Activated T-helper 1 cell treated with Interleukin-2 at 50 U/mL for 16 hours (primary cell): ENCODE results near the gene KCNQ2.

Source experiments
- DNase-seq: peaks from one replicate; pipeline ENCODE4 v3.0.0-alpha.2; 2020; ENCODE audit warnings: low read depth

KCNQ2 gene

DNA sequence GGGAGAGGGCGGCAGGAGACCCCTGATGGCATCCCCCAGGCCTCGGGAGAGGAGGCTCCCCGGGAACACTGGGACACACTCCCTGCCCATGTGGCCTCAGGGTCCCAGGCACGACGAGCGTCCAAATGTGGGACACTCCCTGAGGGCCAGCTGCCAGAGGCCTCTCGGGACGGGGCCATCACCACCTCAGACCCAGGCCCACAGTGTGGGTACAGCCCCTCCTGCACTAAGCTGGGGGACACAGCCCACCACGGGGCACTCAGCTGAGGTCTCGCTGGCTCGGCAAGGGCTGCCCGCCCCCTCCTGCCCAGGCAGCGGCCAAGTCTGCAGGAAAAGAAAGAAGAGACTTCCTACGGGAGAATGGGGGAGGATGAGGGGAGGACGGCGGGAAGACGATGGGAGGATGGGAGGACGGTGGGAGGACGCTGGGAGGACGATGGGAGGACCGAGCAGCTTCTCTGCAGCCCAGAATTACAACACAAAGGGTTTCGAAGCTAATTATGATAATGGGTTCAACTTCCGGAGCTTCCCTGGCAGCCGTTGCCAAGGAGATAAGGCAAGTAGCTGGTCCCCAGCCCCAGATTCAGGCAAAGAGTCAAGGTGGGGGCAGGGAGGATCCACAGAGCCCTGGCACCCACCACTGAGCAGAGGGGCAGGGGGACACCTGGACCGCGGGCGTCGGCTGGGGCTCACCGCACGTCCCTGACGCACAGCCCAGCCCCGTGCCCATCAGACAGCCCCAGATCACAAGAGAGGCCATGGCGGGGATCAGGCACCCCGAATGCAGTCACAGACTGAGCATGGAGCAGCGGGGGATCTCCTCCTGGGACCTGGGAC is 17.5 kb downstream of the KCNQ2 start:
- DNase-seq, result no peak

DNA sequence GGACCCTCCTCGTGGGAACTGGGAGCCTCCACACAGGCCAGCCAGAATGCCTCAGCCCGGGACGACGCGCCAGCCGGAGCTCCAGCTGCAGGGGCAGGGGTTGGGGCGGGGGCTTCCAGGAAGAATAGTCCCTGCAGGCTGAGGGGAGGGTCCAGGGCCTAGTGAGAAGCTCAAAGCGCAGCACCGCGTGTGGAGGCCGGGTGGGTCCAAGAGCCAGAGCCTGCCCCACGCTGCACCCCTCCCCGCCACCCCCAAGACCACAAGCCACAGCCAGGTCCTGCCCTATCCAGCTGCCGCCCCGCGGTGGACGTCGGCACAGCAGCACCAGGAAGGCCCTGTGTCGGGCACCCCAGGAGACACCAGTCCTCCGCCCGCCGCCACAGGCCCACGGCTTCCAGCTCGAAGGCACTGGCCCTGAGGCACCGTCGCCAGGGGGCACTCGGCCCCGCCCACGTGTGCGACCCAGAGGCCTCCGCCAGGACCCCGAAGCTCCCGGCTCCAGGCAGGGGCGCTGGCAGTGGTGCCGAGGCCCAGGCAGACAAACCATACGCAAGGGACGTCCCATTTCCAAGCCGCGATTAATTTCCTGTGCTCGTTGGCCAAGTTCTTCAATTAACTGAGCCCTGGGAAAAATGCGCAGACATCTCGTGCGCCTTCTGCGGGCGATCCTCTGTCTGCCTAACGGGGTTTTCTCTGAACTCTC is 19.5 kb downstream of the KCNQ2 start:
- DNase-seq, result no peak

DNA sequence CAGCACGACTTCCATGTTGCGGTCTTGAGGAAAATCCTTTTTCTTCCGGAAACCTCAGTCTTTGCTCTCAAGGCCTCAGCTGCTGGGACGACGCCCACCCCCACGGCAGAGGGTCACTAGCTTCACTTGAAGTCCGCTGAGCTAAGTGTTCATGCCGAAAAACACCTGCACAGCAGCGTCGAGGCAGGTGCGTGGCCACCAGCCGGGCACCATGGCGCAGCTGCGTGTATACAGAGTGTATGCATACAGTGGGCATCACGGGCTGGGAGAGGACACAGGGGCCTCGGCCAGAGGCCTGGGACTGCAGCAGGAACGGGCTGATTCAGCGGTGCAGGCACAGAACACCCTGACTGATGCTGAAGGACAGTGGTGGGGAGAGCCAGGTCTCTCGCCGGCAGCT is 20.1 kb downstream of the KCNQ2 start:
- DNase-seq, result no peak

DNA sequence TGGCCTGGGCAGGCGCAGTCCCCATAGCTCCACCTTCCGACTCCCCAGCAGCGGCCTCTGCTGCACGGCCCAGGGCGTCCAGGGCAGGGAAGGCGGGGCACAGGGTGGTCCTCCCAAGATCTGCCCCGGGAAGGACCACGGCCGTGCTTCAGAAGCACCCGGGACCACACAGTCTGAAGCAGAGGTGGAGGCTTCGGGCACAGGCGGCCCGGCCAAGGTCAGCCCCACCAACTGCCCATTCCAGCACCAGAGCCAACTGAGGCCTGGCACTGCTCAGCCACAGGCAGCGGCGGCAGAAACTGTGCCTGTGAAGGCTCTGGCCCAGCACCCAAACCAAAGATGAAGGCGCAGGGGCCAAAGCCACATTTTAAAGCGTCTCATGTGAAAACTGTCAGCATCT is 20.6 kb downstream of the KCNQ2 start:
- no peak for DNase-seq

DNA sequence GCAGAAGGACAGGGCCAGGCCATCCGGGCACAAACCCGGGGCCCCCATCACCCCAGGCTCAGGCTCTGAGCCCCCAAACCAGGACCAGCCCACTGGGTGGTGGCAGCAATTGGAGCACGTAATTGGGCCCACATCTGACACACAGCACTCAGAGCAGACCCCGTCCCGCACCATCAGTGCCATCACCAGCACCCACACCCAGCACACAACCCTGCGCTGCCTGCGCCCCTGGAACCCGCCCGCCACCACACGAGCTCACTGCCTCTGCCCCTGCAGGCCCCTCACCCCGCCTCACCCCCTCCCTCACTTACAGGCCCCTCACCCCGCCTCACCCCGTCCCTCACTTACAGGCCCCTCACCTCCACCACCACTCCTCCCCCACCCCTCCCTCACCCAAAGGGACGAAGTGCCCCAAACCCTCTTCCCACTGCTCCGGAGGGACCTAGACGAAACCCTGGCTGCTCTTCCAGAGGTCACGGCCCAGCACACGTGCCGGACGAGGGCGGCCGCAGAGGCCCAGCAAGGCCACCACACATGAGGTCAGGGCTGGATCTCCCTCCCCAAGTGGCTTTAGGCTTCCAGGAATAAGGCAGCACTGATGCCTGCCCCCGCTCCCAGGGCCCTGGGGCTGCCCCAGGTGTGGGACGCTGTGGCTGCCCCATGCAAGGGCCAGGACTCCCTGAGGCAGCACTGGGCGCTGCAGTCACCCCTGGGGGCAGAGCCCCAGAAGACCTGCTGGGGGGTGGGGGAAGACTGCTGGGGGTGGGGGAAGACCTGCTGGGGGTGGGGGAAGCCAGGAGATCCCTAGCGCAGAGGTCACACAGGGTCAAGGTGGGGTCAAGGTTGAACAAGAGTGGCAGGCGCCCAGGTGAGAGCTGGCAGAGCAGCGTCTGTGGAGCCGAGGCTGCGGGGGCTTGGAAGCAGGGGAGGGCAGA is 22.4 kb downstream of the KCNQ2 start:
- no peak for DNase-seq

DNA sequence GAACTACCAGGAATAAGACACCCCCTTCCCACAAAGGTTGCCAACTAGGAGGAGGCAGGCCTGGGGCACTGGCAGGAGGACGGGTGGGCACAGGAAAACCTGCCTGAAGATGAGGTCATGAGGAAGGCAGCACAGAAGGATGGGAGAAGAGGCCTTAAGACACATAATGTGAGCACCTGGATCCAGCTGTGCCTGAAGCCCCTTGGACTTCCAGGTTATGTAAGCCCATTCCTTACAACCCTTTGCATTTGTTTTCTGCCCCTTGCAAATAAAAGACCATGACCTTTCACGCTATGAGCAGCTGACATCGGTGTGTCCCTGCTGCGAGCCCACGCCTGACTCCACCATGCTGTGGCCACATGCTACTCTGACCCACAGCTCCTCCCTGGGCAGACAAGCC is 23.4 kb downstream of the KCNQ2 start:
- no peak for DNase-seq

DNA sequence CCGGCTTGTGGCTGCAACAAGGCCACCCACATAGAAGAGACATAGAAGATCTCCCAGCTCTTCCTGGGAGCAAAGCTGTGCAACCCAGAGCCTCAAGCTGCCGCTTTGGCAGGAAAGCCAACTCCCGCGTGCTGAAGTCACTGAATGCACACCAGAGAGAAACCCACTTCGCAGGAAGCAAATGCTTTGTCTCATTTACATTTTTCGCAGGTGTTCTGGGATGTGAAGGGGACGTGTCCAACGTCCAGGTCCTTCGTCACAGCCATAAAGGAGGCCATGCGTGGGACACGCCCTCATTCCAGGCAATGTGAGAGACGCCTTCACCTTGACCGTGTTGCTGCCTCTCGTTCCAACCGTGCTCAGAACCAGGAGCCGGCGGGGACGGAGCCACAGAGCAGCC is 24.4 kb downstream of the KCNQ2 start:
- no peak for DNase-seq

DNA sequence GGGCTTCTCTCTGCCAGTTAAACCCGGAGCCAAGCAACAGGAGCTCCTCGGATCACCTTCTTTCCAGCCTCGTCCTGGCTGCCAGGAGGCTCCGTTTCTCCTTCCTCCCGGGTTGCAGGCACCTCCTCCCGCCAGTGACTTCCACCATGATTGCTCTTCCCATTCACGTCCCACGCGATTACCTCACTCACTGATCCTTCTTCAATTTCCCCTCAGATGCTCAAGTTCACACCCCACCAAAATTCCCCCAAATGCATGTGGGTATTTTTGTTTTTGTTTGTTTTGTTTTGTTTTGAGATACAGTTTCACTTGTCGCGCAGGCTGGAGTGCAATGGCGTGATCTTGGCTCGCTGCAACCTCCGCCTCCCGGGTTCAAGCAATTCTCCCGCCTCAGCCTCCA is 25.1 kb downstream of the KCNQ2 start:
- DNase-seq, result no peak

DNA sequence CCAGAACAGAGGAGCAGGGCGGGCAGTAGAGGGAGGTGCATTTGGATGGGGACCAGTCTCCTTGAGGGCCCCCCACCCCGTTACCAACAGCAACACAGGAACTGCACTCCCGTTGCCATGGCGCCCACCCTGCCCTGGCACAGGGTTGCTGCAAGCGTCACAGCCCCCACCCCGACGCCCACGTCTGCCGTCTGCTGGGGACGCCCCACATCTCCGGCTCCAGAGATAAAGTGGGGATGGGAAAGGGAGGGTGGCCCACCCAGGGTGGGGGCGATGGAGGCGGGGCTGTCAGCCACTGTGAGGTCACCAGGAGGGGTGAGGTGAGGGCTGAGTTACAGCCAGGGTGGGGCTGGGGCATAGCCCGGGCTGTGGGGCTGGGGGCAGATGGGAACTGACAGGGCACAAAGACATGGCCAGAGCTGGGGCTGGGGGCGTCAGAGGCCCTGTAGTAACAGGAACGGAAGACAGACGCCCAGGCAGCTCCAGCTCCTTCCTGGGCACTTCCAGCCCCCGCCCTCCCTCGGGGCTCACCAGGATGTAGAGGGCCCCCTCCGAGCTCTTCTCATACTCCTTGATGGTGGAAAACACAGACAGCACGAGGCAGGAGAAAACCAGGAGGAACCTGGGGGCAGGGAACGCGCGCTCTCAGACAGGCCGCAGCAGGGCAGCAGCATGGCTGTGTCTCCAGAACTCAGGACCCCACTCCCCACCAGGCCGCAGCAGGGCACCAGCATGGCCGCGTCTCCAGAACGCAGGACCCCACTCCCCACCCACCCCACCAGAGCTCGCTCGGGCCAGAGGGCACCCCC is 26.0 kb downstream of the KCNQ2 start:
- no peak for DNase-seq

DNA sequence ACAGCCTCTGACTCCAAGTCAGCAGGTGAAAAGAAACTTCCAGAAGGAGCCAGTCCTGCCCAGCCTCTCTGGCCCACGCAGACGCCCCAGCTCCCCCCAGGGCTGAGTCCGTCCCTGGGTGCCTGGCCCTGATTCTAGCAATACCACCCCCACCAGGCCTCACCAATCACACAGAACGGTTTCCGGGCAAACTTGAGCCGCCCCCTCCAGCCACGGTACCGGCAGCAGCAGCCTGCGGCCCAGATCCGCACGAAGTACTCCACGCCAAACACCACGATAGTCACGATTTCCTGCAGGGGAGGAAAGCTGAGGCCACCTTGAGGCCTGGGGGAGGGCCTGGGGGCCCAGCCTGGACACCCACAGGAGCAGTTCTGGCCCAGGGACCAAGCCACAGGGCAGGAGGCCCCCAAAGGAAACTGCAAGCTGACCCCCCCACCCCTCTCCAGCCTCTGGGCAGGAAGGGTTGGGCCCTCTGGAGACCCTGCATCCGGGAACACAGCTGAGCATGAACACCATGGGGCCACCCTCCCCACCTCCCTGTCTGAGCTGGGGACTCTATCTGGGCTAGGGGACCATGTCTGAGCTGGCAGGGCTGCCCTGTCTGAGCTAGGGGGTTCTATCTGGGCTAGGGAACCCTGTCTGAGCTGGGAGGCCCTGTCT is 27.2 kb downstream of the KCNQ2 start:
- DNase-seq, result no peak

DNA sequence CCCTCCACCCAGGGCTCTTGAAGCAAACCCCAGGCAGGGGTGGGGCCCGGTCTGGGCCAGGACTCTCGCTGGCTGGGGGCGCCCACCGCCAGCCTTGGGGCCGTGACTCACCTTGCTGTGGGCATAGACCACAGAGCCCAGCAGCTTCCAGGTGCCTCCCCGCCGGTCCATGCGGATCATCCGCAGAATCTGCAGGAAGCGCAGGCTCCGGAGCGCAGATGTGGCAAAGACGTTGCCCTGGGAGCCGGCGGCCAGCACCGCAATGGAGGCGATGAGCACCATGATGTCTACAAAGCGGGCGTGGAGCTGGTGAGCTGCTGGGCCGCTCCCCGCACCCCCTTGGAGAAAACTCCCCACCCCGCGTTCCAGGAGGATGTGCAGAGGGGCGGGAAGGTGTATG is 27.9 kb downstream of the KCNQ2 start:
- no peak for DNase-seq

DNA sequence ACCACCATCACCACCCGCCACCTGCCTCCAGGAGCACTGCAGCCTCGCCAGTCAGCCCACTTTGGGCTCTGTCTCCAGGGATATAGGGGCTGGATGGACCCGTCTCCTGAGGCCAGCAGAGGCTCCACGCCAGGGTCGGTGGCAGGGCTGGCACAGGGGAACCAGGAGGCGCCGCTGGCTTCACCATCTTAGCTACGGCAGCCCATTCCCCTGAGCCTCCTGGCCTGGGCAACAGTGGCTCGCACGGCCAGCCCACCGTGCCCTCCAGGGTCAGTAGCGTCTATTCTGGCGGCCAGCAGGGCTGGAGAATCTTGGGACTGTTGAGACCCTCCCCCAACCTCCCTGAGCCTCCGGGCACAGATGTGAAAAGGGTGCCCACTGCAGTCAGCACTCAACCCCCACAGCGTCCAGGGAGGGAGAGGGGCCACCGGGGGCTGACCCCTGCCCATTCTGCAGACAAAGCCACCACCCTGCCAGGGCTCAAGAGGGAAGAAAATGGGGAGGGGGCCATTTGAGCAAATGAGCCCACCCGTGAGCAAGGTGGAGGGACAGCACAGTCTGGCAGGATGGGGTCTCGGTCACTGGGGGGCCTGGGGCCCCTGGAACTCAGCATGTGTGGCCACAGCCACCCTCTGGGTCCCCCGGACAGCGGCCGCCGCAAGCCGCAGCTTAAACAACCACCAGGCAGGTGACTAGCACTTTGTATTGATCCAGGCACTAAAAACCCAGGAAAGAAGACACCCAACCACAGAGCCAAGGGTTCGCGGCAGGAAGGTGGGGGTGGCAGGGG is 28.7 kb downstream of the KCNQ2 start:
- no peak for DNase-seq

DNA sequence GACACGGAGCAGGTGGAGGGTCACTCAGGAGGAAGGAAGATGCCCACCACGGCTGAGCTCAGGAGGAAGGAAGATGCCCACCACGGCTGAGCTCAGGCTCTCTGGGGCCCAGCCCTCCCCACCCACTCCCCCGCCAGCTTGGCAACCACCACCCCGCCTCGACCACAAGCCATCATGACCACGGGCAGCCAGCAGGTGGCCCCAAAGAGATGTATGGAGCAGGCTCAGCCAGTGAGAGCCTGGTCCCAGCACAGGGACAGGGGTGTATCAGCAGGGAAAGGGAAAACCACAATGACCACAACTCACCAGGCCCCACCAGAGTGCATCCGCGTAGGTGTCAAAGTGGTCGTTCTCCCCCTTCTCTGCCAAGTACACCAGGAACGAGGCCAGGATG is 30.4 kb downstream of the KCNQ2 start:
- peak; percentile 24 for DNase-seq

DNA sequence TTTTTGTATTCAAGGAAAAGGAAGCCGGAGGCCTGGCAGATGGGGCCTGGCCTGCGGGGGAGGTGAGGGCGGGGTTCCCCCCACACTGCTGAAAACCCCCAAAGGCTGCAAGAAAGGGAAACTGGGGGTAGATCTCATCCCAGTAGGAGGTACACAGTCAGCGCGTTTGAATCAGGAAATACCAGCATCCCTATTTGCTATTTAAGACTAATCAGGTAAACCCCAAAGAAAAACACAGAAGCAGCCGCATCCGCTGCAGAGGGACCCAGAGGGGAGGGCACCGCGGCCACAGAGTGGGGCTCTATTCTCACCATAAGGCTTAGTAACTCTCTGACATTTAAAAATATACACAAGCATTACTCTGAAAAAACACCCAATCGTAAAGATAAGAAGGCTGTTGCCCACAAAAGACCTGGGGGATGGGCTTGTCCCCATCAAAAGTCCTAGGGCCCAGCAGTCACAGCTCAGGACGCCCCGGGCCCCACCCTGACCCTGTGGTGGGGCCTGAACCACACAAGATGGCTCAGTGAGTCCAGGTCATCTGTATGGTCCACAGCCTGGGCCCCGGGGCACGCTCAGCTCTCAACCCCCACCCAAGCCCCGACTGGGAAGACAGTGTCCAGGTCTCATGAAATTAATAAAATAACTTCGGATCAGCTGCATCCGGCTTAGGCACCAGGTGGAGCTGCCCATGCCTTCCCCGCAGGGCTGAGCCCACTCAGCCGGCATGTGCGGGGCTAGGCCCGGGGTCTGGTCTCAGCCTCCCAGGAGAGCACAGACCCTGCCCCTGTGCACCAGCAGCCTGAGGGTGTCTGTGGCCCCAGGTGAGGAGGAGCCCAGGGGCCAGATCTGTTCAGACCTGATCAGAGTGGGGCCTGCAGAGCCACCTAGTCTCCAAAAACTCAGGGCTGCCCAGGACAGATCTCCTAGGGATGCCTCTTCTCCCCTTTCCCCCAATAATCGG is 31.0 kb downstream of the KCNQ2 start:
- DNase-seq, result no peak

DNA sequence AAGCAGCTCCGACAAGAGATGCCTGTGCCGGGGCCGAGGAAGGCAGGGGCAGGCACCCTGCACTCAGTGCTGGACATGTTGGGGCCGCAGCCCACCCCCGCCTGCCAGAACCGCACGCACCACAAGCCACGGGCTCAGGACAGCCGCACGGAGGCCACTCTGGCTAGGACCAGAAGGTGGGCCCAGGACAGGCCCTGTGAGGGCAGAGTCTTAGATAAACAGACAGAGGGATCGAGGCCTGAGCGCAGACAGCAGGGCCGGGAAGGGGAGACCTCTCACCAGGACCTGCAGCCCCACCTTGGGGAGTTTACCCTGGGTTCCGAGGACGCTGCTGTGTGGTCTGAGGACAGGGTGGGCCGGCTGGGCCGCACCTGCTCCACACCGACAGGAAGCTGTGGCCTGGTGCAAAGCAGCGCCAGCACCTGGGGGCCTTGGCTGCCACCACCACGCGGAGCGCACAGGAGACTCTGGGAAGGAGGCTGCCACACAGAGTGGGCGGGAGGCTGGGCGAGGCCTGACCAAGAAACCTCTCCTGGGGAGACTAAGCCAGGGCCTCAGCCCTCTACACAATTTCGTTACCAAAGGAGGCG is 32.0 kb downstream of the KCNQ2 start:
- DNase-seq, result no peak

DNA sequence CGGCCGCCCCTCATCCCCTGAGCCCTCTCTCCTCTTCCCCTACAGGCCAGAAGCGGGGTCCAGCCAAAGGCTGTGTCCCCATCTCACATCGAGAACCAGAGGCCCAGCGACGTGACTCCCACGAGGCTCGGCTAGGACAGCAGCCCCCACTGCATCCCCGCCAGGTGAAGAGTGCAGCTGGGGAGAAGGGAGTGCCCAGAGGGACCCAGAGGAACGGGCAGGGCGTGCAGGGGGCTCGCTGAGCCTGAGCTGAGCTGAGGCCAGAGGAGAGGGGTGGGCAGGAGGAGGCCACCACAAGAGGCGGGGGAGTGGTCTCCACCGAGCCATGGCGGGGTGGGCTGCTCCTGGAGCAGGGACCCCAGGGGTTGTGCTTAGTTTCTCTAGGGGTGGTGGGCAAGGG is 32.6 kb downstream of the KCNQ2 start:
- DNase-seq, result no peak

DNA sequence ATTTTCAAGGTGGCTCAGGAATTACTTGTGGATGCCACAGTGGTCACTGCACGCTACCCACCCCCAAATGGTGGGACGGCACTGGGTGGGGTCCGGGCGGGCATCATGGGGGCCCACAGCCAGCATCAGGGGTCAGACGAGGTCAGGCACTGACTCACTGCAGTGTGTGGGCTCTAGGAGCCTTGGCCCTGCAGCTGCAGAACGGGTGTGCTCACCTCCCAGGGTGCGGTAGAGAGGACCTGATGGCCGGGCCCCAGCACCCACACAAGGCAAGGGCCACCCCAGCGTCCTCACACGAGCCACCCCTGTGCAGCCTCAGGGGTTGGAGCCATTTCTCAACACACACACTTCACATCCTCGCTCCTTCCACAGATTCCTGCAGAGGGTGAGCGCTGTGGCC is 34.3 kb downstream of the KCNQ2 start:
- DNase-seq, result no peak

DNA sequence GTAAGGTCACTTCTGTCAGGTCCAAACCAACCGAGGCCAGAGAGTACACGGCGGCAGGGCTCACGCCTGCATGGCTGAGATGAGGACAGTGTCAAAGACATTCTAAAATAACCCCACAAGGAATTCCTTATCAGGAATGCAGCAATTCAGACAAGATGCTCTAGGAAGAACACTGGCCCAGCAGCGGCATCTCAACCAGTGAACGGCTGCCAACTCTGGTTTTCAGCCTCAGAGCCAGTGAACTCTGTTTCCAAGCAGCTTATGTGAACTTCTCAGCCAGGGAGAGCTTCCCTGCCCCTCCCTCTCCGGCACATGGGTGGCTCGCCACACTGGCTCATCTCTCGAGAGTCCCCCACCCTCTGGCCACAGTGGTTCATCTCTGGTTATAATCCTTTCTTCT is 36.9 kb downstream of the KCNQ2 start:
- DNase-seq, result no peak
